ENCODE data around the gene ATP8A2. TPM values are rescaled to one million over a fixed set of nuclear protein-coding genes. Genes with fewer than 3 reads are reported as not detected.
A peak's percentile ranks its signal among the peaks of the same experiment; 100 is the strongest.

Gene ATP8A2
- total RNA-seq, 4 donors from 2014 or later = not detected

- intact Hi-C loops (cut with DNase I; ENCODE audit: low total_unique reads) (no loop called here), in situ Hi-C loops (cut with MboI; ENCODE audit: low sequenced_read_pairs in 4 of 4) (no loop called here)
- Histone ChIP-seq H3K4me3 (no peak overlapping the region), H3K36me3 (no peaks in the 10 kb centered on the region), H3K9me3 (no peaks in the 10 kb centered on the region), H3K4me1 (peaks cover 11 to 17% of the 10 kb centered on the region in 2 donors), H3K27me3 (no peaks in the 10 kb centered on the region), H3K27ac (no peak overlapping the region)
- DNase-seq (no peak), ATAC-seq (no peak)
- no peak for TF ChIP-seq CTCF (IDR thresholded peaks at IDR 0.05 in 4 of 5, conservative IDR thresholded peaks at IDR 0.05 in 1 of 5)
- TF ChIP-seq POLR2A (IDR thresholded peaks at IDR 0.05) = no peak
These were observed 404.9 kb downstream of the ATP8A2 start for GRCh38 chr13:25776722-25777121.

- no peak overlapping the region for H3K4me3 ChIP-seq
- TF ChIP-seq POLR2A (IDR thresholded peaks at IDR 0.05) = no peak
- no peak for TF ChIP-seq CTCF (IDR thresholded peaks at IDR 0.05 in 4 of 5, conservative IDR thresholded peaks at IDR 0.05 in 1 of 5)
- no peaks in the 10 kb centered on the region for H3K36me3 ChIP-seq
- no peak for DNase-seq
- no peaks in the 10 kb centered on the region for H3K9me3 ChIP-seq
- ATAC-seq = no peak
- H3K27me3 ChIP-seq = no peaks in the 10 kb centered on the region
- in situ Hi-C loops (cut with MboI; ENCODE audit: low sequenced_read_pairs in 4 of 4) (no loop called here), intact Hi-C loops (cut with DNase I; ENCODE audit: low total_unique reads) (no loop called here)
- peaks cover 11 to 17% of the 10 kb centered on the region in 2 donors for H3K4me1 ChIP-seq
- no peak overlapping the region for H3K27ac ChIP-seq
These were observed 405.7 kb downstream of the ATP8A2 start for GRCh38 chr13:25777509-25777908.

GRCh38 chr13:25778365-25778764 is 406.6 kb downstream of the ATP8A2 start:
- TF ChIP-seq POLR2A (IDR thresholded peaks at IDR 0.05) (no peak), CTCF (IDR thresholded peaks at IDR 0.05 in 4 of 5, conservative IDR thresholded peaks at IDR 0.05 in 1 of 5) (no peak)
- Histone ChIP-seq H3K27me3 (no peaks in the 10 kb centered on the region), H3K4me1 (peaks cover 11 to 21% of the 10 kb centered on the region in 2 donors), H3K36me3 (no peaks in the 10 kb centered on the region), H3K27ac (no peak overlapping the region), H3K4me3 (no peak overlapping the region), H3K9me3 (no peaks in the 10 kb centered on the region)
- in situ Hi-C loops (cut with MboI; ENCODE audit: low sequenced_read_pairs in 4 of 4) = no loop called here
- intact Hi-C loops (cut with DNase I; ENCODE audit: low total_unique reads) = no loop called here
- DNase-seq (no peak), ATAC-seq (peak in 1 of 2 donors; percentile 45)

GRCh38 chr13:25778808-25779305 is 407.1 kb downstream of the ATP8A2 start:
- H3K9me3 ChIP-seq = no peaks in the 10 kb centered on the region
- in situ Hi-C loops (cut with MboI; ENCODE audit: low sequenced_read_pairs in 4 of 4) (no loop called here), intact Hi-C loops (cut with DNase I; ENCODE audit: low total_unique reads) (no loop called here)
- no peak overlapping the region for H3K27ac ChIP-seq
- no peak for TF ChIP-seq CTCF (IDR thresholded peaks at IDR 0.05 in 4 of 5, conservative IDR thresholded peaks at IDR 0.05 in 1 of 5)
- TF ChIP-seq POLR2A (IDR thresholded peaks at IDR 0.05) = no peak
- H3K4me3 ChIP-seq = no peak overlapping the region
- H3K27me3 ChIP-seq = no peaks in the 10 kb centered on the region
- no peaks in the 10 kb centered on the region for H3K36me3 ChIP-seq
- H3K4me1 ChIP-seq = peaks cover 15 to 26% of the 10 kb centered on the region in 2 donors
- ATAC-seq = no peak
- DNase-seq = no peak

DNA sequence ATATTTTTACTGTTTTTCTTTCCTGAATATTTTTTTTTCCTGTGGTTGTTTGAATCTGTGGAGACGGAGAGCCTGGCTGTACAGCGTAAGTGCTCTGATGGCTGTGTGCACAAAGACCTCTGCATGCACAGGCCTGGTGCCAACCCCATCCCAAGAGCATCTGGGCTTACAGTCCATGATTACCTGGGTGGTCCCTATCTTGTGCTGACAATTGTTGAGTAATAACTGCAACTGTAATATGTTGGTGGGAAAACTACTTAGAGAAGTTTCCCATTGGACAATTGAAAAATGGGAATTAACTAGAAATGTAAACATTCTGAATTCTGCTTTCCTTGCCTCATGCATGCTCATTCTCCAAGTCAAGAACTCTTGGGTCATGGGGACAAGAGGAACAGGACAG is 411.3 kb downstream of the ATP8A2 start:
- in situ Hi-C loops (cut with MboI; ENCODE audit: low sequenced_read_pairs in 4 of 4) = no loop called here
- ATAC-seq (no peak), DNase-seq (no peak)
- no peaks in the 10 kb centered on the region for H3K27me3 ChIP-seq
- no peaks in the 10 kb centered on the region for H3K36me3 ChIP-seq
- peak overlapping the region; percentile 50 to 70 (median 63) for H3K27ac ChIP-seq
- no peaks in the 10 kb centered on the region for H3K9me3 ChIP-seq
- intact Hi-C loops (cut with DNase I; ENCODE audit: low total_unique reads) = no loop called here
- H3K4me3 ChIP-seq = no peak overlapping the region
- H3K4me1 ChIP-seq = peaks cover 16 to 35% of the 10 kb centered on the region in 2 donors
- TF ChIP-seq CTCF (IDR thresholded peaks at IDR 0.05 in 4 of 5, conservative IDR thresholded peaks at IDR 0.05 in 1 of 5) = no peak
- TF ChIP-seq POLR2A (IDR thresholded peaks at IDR 0.05) = no peak
